GM13977 (cell line): ENCODE data around the gene BCAP29.

Source experiments
- DNase-seq: peaks from one replicate; pipeline ENCODE4 v3.0.0; 2012; ENCODE audit warnings: low spot score
- in situ Hi-C: fragments of 300-500 bp; cut with MboI; formaldehyde crosslinking; loops from one replicate; pipeline ENCODE4 v1.12.0; 2022; ENCODE audit warnings: low sequenced_read_pairs, low pct_unique_long_range_greater_than_20kb, mixed read lengths, inconsistent platforms; ENCODE audit not compliant: unreplicated experiment
- TF ChIP-seq, protein P1 (sequence below): IDR thresholded peaks from 2 replicates; pipeline ENCODE4 v1.5.1; 2012; ENCODE audit warnings: mild to moderate bottlenecking, control low read depth; ENCODE audit not compliant: insufficient read depth; ENCODE audit errors: extremely low read depth, missing control alignments

Gene BCAP29

DNA sequence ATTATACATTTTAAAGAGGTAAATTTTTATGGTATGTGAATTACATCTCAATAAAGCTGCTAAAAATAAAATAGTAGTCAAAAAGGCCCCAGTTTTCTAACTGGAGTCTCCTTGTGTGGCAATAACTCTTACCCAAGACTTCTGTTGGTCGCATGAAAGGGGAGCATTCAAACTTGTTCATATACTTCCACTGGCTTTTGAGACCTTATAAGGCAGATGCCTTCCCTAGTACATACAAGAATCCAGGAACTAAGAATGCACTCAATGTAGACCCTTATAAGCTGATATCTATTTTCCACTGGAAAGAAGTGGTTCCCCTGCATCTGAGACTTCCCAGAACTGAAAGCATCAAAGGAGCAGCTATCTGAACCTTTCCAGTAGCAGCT lies 13.0 kb downstream of the BCAP29 start:
- no peak for DNase-seq
- in situ Hi-C loops: no loop called here
- TF ChIP-seq, protein P1, sequence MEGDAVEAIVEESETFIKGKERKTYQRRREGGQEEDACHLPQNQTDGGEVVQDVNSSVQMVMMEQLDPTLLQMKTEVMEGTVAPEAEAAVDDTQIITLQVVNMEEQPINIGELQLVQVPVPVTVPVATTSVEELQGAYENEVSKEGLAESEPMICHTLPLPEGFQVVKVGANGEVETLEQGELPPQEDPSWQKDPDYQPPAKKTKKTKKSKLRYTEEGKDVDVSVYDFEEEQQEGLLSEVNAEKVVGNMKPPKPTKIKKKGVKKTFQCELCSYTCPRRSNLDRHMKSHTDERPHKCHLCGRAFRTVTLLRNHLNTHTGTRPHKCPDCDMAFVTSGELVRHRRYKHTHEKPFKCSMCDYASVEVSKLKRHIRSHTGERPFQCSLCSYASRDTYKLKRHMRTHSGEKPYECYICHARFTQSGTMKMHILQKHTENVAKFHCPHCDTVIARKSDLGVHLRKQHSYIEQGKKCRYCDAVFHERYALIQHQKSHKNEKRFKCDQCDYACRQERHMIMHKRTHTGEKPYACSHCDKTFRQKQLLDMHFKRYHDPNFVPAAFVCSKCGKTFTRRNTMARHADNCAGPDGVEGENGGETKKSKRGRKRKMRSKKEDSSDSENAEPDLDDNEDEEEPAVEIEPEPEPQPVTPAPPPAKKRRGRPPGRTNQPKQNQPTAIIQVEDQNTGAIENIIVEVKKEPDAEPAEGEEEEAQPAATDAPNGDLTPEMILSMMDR: no peak

DNA sequence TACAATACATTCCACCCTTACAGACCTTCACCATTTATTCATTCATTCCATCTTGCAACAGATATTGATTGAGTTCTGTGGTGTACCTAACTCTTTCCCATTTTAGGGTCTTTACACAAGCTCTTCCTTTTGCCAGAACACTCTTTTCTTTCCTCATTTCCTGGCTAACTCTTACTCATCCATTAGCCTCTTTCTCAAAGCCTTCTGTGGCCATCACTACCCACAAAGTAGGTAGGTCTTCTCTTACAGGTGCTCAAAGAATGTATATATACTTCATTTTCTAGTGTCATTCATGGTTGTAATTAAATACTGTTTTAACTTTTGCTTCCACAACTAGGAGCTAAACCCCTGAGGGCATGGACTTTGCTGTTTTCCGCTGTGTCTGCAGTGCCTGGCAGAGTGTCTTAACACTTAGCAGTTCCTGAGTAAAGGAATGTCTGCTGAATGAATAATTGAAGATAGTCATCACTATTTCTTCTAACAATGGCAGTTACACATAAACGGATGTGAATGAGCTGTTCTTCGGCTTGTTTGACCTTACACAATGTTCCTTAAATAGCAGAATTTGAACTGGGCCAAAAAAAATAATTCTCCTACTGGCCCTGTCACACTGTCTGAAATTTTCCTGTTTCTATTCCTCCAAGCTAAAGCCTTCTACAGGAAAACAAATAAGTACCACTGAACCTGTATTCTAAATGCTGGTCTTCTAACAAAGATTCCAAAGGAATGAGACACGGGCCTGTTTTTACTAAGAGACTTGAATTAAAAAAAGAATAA lies 15.1 kb downstream of the BCAP29 start:
- in situ Hi-C loops: no loop called here
- no peak for DNase-seq
- TF ChIP-seq, protein P1: no peak

DNA sequence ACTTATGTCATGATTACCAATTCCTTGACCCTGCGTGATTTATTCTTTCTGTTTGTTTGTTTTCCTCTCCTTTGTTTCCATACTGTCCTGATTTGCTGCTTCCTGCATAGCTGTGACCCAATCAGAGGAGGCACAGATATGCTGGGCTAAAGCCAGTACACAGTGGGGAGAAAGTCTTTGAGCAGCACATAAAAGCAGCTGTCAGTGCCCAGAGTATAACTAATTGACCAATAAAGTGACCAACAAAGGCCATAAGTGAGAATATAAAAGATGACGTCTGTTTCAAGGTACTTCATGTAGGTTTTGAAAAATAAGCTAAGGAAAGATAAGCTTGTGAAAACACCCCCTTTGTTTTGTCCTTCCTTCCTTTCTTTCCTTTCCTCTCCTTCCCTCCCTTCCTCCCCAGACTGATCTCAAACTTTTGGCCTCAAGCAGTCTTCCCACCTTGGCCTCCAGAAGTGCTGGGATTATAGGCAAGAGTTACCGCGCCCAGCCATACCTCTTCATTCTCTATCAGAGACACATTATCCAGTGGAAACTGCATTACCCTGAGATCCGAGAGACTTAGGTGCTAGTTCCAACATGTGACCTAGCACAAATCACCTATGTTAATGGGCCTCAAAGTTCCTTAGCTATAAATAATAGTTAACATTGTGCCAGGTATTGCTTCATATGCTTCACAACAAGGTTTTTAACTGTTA lies 17.0 kb downstream of the BCAP29 start:
- TF ChIP-seq, protein P1: no peak
- in situ Hi-C loops: no loop called here
- no peak for DNase-seq

DNA sequence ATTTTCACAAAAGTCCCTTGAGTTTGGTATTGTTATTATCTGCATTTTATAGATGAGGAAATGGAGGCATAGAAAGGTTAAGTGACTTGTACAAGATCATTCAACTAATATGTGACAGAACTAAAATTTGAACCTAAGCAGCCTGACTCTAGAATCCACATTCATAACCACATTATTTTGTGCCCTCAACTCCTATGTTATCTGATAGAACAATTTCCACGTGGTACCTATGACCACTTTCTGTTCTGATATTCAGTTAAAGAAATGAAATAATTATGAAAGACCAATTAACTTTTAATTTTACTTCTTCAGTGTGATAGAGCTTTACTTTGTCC lies 17.5 kb downstream of the BCAP29 start:
- in situ Hi-C loops: no loop called here
- no peak for DNase-seq
- TF ChIP-seq, protein P1: no peak

DNA sequence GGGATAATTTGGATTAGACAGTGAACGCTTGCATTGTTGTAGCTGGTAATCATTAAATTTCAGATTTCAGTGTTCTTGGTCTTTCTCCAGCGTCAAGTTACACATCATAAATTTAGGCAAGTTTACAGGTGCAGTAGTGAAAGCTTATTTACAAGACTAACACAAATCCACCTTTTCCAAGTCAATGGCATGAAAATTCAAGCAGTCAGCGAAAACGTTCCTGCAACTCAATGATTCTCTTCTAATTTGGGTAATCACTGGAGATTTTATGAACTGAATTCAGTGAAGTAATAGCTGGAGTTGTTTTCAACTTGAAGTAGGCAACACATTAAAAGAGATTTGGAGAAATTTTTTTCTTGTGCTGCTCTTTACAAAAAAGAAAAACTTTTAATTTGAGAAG lies 17.9 kb downstream of the BCAP29 start:
- TF ChIP-seq, protein P1: no peak
- DNase-seq: no peak
- in situ Hi-C loops: no loop called here

DNA sequence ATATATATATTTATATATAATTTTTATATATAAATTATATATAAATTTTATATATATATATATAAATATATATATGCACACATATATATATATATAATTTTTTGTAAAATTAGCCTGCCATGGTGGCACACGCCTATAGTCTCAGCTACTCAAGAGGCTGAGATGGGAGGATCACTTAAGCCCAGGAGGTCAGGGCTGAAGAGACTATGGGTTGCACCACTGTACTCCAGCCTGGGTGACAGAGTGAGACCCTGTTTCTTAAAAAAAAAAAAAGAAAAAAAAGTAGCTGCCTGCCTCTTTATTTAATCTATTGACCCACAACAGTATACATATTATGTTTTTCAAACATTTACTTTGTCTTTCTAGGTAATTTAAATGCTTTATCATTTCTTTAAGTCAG lies 19.2 kb downstream of the BCAP29 start:
- in situ Hi-C loops: no loop called here
- no peak for DNase-seq
- TF ChIP-seq, protein P1: no peak

DNA sequence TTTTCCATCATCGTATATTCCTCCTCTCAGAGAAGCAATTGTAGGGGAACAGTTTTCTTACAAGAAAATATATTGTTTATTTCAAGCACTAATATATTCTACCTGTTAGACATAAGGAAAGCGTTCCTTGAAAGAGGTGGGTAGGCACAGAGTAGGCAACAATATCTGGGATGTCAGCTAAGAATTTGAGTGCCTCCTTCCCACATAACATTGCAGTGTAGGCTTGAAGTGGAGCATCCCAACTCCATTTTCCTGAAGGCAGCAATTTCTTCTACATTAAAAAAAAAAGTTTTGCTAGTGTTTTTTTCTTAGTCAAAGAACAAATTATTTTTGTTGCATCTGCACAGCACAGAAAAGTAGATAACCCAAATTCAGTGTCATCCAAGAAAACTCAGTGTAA lies 20.8 kb downstream of the BCAP29 start:
- no peak for DNase-seq
- TF ChIP-seq, protein P1: no peak
- in situ Hi-C loops: no loop called here
